ENCODE data around the gene OGA.
A peak's percentile ranks its signal among the peaks of the same experiment; 100 is the strongest.

The OGA gene

DNA sequence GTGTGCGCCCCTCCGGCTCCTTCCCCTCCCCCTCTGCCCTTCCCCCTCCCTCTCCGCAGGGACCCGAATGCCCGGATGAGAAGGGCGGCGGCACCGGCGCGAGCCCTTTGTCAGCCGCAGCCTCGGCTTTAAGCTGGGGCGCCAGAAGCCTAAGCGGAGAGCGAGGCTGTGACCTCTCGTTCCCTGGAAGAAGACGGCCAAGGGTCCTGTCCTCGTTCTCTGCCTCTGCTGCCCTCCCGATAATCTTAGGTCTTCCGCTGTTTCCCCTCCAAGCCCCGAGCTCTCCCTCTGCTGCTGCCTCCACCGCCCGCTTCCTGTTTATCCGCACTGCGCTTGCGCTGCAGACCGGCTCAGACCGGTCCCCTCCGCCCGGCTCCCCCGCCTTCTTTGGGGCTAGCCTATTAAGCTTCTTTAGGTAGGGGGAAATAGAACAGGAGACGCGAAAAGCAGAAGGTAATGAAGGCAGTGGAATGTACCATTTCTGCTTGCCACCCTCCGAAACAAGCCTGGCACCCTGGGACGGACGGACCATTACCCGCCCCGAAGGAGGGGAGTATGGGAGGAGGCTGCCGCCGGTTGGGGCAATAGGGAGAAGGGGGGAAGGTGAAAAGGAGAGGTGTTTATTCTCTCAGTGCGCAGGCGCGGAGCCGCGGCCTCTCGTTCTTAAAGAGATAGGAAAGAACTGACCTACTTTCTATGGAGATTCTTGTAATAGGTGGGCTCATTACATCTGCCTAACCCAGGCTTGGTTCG, at the start of gene OGA:
TSS of gene OGA (minus strand) at position 326 of the 753 bp plus-strand sequence. CDS start 422 bp downstream, outside the sequence.
- DNase-seq (ENCODE audit: low read depth, low spot score): peak; percentile 99

- DNase-seq (ENCODE audit: low read depth, low spot score): no peak
Measured at GRCh38 chr10:101867931-101868330, 49.7 kb upstream of the OGA start.

- no peak for DNase-seq (ENCODE audit: low read depth, low spot score)
Measured at GRCh38 chr10:101859530-101859929, 41.3 kb upstream of the OGA start.

- no peak for DNase-seq (ENCODE audit: low read depth, low spot score)
Measured at GRCh38 chr10:101858723-101859500, 40.7 kb upstream of the OGA start.

DNA sequence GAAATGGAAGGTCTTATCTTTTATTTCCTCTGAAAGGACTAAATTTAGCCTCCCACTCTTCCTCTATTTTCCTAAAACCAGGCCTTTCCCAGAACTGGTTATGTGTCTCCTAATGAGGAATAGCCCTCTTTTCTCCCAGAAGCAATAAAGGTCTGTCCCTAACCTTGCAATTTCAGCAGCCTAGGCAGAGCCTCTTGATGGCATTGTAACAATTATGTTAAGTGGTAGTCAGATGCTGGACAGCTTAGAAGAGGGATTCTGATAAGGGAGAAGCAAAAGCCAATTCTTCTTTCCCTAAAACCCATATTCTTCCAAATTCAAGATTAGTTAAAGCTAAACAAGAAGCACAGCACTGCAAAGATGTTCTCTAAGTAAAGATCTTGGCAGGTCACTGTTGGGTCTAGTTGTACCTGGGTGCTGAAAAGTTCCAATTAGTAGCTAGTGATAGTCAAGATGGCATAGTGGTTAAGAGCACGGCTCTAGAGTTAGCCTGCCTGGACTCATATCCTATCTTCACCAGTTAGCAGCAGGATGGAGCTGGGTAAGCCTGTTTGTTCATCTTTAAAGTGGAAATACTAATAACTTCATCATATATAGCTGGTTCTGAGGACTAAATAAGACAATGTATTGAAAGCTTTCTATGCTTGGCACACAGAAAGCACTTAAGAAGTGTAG, 39.7 kb upstream of the OGA start:
- DNase-seq (ENCODE audit: low read depth, low spot score): no peak

- no peak for DNase-seq (ENCODE audit: low read depth, low spot score)
Measured at GRCh38 chr10:101856626-101857025, 38.4 kb upstream of the OGA start.

GRCh38 chr10:101851411-101852116, 33.3 kb upstream of the OGA start:
- DNase-seq (ENCODE audit: low read depth, low spot score): no peak

DNA sequence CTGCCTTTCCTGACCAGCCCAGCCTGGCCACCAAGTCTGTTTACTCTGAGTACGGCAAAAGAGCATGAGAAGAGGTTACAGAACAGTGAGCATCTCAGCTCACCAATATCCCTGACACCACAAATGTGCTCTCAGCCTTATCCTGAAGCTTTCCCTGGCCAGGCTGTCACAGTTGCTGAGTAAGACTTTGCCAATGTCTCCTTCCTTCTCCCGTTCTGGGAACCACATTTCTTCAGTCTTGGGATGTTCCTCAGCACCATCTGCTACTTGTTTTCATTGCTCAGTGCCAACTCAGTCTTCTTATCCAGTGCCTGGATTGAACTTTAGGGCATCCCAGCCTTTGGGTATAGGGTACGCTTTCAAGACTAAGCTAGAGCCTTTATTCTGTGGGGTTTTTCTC, 32.5 kb upstream of the OGA start:
- DNase-seq (ENCODE audit: low read depth, low spot score): no peak

DNA sequence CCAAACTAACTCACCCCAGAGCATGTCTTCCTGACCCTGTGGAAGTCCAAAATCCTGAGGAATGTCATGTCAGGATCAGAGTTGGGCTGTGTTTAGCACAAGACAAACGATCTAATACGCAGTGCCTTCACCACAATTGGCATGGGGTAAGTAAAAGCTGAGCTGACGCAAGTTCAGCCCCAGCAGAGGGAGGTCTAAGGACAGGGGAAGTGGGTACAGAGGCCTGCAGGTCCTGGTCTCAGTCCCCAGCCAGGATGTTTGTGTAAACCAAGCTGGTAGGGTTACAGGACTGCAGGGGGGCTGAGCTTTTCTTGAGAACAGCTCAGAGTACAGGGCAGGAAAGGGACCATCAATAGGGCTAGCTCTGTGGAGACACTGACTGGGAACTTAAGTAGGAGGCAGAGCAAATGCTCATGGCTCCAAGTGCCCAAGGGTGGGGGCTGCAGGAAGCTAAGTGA, 30.7 kb upstream of the OGA start:
- DNase-seq (ENCODE audit: low read depth, low spot score): no peak

GRCh38 chr10:101848408-101848807, 30.2 kb upstream of the OGA start:
- no peak for DNase-seq (ENCODE audit: low read depth, low spot score)

DNA sequence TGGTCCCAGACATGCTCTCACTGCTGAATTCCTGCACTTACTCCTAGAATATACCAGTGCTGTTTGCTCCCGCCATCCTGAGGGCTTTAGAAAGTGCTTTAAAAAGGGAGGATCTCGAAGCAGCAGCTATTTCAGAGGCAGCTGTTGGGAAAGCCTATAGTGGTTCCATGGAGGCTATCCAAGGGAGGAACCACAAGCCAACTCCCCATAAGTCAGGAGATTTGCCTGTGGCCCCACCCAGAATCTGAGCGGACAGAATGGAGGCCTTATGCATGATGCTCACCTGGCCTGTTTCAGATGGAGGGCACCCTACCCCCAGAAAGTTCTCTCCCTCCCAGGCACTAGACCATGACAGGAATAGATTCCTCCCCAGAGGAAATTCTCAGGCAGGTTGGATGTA, 27.6 kb upstream of the OGA start:
- no peak for DNase-seq (ENCODE audit: low read depth, low spot score)

DNA sequence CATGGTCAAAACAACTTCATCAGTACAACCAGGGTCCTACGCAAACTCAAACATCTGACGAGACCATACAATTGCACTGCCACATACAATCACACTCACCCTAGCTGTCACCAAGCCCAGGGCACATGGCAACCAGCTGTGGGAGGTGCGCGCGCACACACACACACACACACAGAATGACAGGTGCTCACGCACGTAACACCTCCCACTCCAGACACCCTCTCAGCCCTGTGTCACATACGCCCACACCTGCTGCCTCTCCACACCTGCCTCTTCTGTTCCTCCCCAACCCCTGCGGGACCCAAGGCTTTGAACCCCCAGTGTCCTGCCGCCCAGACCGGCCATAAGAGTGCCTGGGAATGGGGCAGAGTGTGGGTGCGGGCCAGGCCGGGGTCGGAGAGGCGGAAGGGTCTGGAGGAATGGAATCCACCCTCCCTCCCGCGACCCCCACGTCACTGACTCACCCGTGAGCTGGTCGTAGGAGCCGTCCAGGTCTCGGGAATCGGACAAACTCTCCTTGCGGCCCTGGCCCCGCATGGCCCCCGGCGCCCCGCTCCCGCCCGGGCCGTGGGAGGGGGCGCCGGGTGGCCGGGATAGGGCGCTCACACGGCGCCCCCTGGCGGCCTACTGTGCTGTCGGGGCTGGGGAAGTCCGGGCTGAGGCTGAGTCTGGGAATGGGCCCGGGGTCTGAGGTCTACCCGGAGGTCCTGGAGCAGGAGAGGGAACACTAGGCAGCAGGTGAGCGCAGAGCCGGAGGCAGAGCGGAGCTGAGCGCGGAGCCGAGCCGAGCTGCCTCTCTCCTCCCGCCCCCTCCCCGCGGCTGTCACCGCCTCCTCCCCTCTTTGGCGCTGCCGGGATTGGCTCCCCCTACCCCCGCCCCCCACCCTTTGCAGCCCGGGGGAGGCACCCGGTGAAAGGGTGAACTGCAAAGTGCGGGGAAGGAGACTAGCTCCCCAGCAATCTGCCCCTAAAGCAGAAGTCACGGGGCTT, 25.1 kb upstream of the OGA start, which contains the start of gene KCNIP2:
TSS of gene KCNIP2 (minus strand) at position 769 of the 990 bp plus-strand sequence. CDS start at position 537, 232 bp downstream.
- no peak for DNase-seq (ENCODE audit: low read depth, low spot score)

- DNase-seq (ENCODE audit: low read depth, low spot score): no peak
Measured at GRCh38 chr10:101841826-101842225, 23.6 kb upstream of the OGA start.

DNA sequence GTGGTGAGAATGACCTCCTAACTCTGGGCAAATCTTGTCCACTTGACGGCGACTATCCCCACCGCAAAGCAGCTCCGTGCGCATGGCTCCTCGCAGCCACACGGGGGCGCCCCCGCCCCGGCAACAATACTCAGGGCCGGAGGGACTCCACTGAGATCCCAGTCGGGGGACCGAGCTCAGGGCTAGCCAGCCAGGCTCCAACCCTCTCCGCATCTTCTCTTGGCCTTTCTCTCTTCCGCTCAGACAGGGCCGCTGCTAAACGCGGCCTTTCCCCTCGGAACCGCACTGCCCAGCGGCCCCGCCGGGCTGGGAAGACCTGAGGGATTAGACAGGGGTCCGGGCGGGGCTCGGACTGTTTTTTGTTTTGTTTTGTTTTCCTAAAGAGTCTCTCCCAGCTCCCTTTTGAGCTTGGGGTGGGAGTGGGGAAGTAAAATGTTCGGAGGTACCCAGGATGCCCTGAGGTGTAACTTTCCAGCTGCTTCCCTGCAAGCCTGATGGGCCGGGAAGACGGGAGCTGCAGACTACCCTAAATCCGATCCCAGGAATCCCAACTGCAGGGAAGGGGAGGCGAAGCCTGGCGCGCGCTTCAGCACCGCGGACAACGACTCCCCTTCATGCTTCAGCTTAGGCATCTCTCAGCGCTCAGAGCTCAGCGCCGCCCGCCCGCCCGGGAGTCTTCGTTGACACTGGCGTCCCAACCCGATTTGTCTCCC, 22.7 kb upstream of the OGA start:
- DNase-seq (ENCODE audit: low read depth, low spot score): peak; percentile 55

- DNase-seq (ENCODE audit: low read depth, low spot score): no peak
Measured at GRCh38 chr10:101840102-101840684, 21.9 kb upstream of the OGA start.

- DNase-seq (ENCODE audit: low read depth, low spot score): no peak
Measured at GRCh38 chr10:101839416-101840063, 21.3 kb upstream of the OGA start.

GRCh38 chr10:101839002-101839401, 20.8 kb upstream of the OGA start:
- DNase-seq (ENCODE audit: low read depth, low spot score): no peak

- no peak for DNase-seq (ENCODE audit: low read depth, low spot score)
Measured at GRCh38 chr10:101838416-101838970, 20.2 kb upstream of the OGA start.
